22Rv1 (cell line): ENCODE results near the gene SEZ6L.

ENCODE experiments used
- H3K27ac ChIP-seq: fragments of 450-650 bp; 2 replicates; pipeline ENCODE4 v1.5.1; 2017
- CTCF ChIP-seq: fragments of 450-650 bp; IDR thresholded peaks from 2 replicates; pipeline ENCODE4 v1.5.1; 2017; ENCODE audit warnings: mild to moderate bottlenecking
- ZFX ChIP-seq: fragments of 450-650 bp; IDR thresholded peaks from 2 replicates; pipeline ENCODE4 v1.6.1; 2017; ENCODE audit warnings: antibody characterized with exemption, borderline replicate concordance

The SEZ6L gene

DNA sequence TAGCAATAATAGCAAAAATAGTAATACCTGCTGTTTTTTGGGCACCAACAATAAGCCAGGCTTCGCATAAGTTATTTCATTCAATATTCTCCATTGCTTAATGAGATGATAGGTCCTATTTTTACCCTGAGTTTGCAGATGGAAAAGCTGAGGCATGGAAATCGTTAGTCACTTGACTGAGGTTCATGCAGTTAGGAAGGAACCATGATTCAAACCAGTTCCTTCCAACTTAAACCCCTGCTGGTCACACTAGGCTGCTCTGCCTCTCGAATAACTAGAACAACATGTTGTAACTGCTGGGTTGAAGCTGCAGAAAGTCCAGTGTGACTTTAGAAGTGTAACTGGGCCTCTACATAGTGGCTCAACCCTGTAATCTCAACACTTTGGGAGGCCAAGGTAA lies 69.3 kb downstream of the SEZ6L start:
- TF ChIP-seq ZFX (no peak), CTCF (no peak)
- H3K27ac ChIP-seq, result no peak overlapping the region

DNA sequence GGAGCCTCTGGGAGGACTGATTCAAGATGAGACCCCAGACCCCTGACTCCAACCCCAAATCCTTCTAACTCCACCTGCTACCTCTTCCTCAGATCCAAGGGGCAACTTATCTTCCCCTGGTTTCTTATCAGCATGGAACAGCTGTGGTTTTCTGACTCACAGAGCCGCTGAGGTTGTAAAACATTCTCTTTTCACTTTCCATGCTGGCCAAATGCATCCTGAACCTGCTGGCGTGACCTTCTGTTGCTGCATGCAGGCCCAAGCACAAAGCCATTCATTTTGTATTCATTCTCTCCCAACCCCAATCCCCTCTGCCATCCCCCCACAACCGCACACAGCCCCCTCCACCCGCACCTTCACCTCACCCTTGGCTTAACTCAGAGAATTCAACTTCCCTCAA lies 70.3 kb downstream of the SEZ6L start:
- TF ChIP-seq CTCF (no peak), ZFX (no peak)
- no peak overlapping the region for H3K27ac ChIP-seq

DNA sequence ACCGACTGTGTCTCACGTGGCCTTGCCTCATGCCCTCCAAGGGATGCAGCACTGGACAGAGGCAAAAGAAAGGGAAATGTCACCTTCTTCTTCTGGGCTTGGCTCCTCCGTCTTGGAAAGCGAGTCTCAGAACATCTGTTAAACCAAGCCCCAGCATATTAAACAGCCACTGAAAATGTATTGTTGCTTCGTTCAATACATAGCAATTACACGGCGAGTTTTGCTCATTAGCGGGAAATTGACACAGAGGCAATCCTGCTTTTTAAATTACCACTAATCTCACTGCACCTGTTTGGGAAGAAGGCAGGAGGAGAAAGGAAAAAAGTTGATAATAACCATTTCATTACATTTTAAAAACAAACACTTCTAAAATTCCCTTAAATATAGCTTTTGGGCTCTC lies 72.1 kb downstream of the SEZ6L start:
- TF ChIP-seq ZFX, result no peak
- TF ChIP-seq CTCF, result no peak
- no peak overlapping the region for H3K27ac ChIP-seq

- TF ChIP-seq ZFX, result no peak
- no peak overlapping the region for H3K27ac ChIP-seq
Measured at GRCh38 chr22:26245001-26245400, 75.7 kb downstream of the SEZ6L start.

DNA sequence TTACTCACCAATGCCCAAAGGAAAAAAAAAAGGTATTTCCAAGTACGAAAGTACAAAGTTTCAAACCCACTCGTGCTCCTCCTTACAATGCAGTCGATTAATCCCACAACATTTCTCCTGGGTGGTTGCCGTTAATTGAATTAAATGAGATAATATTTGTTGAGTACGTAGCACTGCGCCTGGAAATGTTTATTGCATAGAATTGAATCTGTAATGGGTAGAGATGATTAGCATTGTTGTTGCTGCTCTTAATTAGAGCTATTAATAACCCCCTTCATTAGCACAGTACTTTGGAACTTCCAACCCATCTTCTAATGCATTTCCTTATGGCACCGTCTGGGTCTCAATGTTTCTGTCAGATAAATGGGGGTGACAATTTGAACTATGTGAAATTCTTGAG lies 77.3 kb downstream of the SEZ6L start:
- no peak for TF ChIP-seq CTCF
- no peak for TF ChIP-seq ZFX
- H3K27ac ChIP-seq, result no peak overlapping the region

DNA sequence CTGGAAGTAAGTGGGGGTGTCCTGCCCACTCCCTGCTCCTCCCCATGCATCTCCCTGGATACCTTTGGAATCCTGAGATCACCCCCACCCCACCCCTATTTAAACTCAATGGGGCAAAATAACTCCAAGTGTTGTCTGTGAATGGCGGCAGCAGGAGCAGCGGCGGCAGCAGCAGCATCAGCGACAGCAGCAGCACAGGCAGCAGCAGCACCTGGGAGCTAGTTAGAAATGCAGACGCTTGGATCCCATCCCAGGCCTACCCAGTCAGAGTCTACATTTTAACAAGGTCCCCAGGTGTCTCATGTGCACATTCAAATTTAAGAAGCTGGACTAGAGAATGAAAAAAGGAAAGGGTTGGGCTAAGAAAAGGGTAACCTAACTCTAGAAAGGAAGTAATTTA lies 82.6 kb downstream of the SEZ6L start:
- H3K27ac ChIP-seq, result no peak overlapping the region
- TF ChIP-seq ZFX (no peak), CTCF (no peak)

GRCh38 chr22:26259510-26259909 lies 90.2 kb downstream of the SEZ6L start:
- no peak for TF ChIP-seq CTCF
- TF ChIP-seq ZFX, result no peak
- H3K27ac ChIP-seq, result no peak overlapping the region

- H3K27ac ChIP-seq, result no peak overlapping the region
- no peak for TF ChIP-seq CTCF
- no peak for TF ChIP-seq ZFX
Measured at GRCh38 chr22:26264162-26264561, 94.9 kb downstream of the SEZ6L start.
